HepG2 (cell line): Measurements from ENCODE around the gene FGD2. TPM values are rescaled to one million over a fixed set of nuclear protein-coding genes. Genes with fewer than 3 reads are reported as not detected.

Experiments used
- ARID5B ChIP-seq: IDR thresholded peaks from 2 replicates; pipeline ENCODE4 v1.4.0; 2020; ENCODE audit warnings: mild to moderate bottlenecking, missing genetic modification reagents
- ARNT2 ChIP-seq: sonication (generic); formaldehyde crosslinking; IDR thresholded peaks from 2 replicates; pipeline ENCODE4 v1.8.0; 2022; ENCODE audit warnings: mild to moderate bottlenecking, low read depth, missing genetic modification reagents, moderate library complexity
- CENPT ChIP-seq: sonication (generic); formaldehyde crosslinking; IDR thresholded peaks from 2 replicates; pipeline ENCODE4 v1.8.0; 2022; ENCODE audit warnings: low read depth, mild to moderate bottlenecking, moderate library complexity, missing genetic modification reagents
- CREBL2 ChIP-seq: sonication (generic); formaldehyde crosslinking; IDR thresholded peaks from 2 replicates; pipeline ENCODE4 v1.8.1; 2023; ENCODE audit warnings: missing genetic modification reagents, mild to moderate bottlenecking, borderline replicate concordance
- EED ChIP-seq: sonication (generic); formaldehyde crosslinking; IDR thresholded peaks from 2 replicates; pipeline ENCODE4 v1.5.0; 2020; ENCODE audit warnings: mild to moderate bottlenecking, missing genetic modification reagents
- GABPB1 ChIP-seq: IDR thresholded peaks from 2 replicates; pipeline ENCODE4 v1.6.1; 2016; ENCODE audit warnings: mild to moderate bottlenecking, missing genetic modification reagents, moderate library complexity, missing compliant biosample characterization
- KDM4B ChIP-seq: sonication (generic); formaldehyde crosslinking; IDR thresholded peaks from 2 replicates; pipeline ENCODE4 v1.4.0; 2020; ENCODE audit warnings: missing genetic modification reagents
- MIER3 ChIP-seq: IDR thresholded peaks from 2 replicates; pipeline ENCODE4 v1.6.1; 2016; ENCODE audit warnings: missing compliant biosample characterization, borderline replicate concordance
- NFE2 ChIP-seq: sonication (generic); formaldehyde crosslinking; IDR thresholded peaks from 2 replicates; pipeline ENCODE4 v1.4.0; 2020; ENCODE audit warnings: missing genetic modification reagents
- RBM39 ChIP-seq: fragments of 200-400 bp; formaldehyde crosslinking; IDR thresholded peaks from one replicate; pipeline ENCODE4 v1.6.1; 2018; ENCODE audit warnings: antibody characterized with exemption, mild to moderate bottlenecking, low read depth, low read length; ENCODE audit not compliant: poor library complexity, severe bottlenecking
- SIX4 ChIP-seq: sonication (generic); formaldehyde crosslinking; IDR thresholded peaks from 2 replicates; pipeline ENCODE4 v1.4.0; 2020; ENCODE audit warnings: missing genetic modification reagents
- SNAPC5 ChIP-seq: sonication (generic); formaldehyde crosslinking; IDR thresholded peaks from 2 replicates; pipeline ENCODE4 v1.8.1; 2023; ENCODE audit warnings: mild to moderate bottlenecking, missing genetic modification reagents, borderline replicate concordance
- TIGD3 ChIP-seq: sonication (generic); formaldehyde crosslinking; IDR thresholded peaks from 2 replicates; pipeline ENCODE4 v1.5.1; 2020; ENCODE audit warnings: mild to moderate bottlenecking, missing genetic modification reagents, borderline replicate concordance
- ZHX1 ChIP-seq: sonication (generic); formaldehyde crosslinking; IDR thresholded peaks from 2 replicates; pipeline ENCODE4 v1.8.1; 2022; ENCODE audit warnings: low read depth, mild to moderate bottlenecking, missing genetic modification reagents
- ZNF234 ChIP-seq: sonication (generic); formaldehyde crosslinking; conservative IDR thresholded peaks from 2 replicates; pipeline ENCODE4 v1.5.1; 2020; ENCODE audit warnings: mild to moderate bottlenecking, missing genetic modification reagents
- ZNF30 ChIP-seq: sonication (generic); formaldehyde crosslinking; IDR thresholded peaks from 2 replicates; pipeline ENCODE4 v1.5.0; 2020; ENCODE audit warnings: mild to moderate bottlenecking, missing genetic modification reagents
- ZNF33A ChIP-seq: sonication (generic); formaldehyde crosslinking; IDR thresholded peaks from 2 replicates; pipeline ENCODE4 v1.5.1; 2020; ENCODE audit warnings: missing genetic modification reagents, mild to moderate bottlenecking, moderate library complexity, borderline replicate concordance
- ZNF670 ChIP-seq: sonication (generic); formaldehyde crosslinking; IDR thresholded peaks from 2 replicates; pipeline ENCODE4 v1.8.0; 2022; ENCODE audit warnings: mild to moderate bottlenecking, missing genetic modification reagents, borderline replicate concordance
- ZNF781 ChIP-seq: sonication (generic); formaldehyde crosslinking; IDR thresholded peaks from 2 replicates; pipeline ENCODE4 v1.5.1; 2020; ENCODE audit warnings: borderline replicate concordance, mild to moderate bottlenecking, missing genetic modification reagents; ENCODE audit errors: not compliant biosample characterization
- ZSCAN21 ChIP-seq: sonication (generic); formaldehyde crosslinking; IDR thresholded peaks from 2 replicates; pipeline ENCODE4 v1.8.0; 2022; ENCODE audit warnings: mild to moderate bottlenecking, missing genetic modification reagents, moderate library complexity, borderline replicate concordance
- polyA plus RNA-seq, 8 experiments: library from polyadenylated mRNA; depleted of rRNA in 3 of 8; stranded (reverse) in 7 of 8; unstranded in 1 of 8; fragments of >200 nt; fragmentation: Illumina TruSeq in 4 of 8; extraction: Trizol in 4 of 8; gene quantifications; 2 replicates each; pipeline versions ENCODE4 v1.2.1 to v1.2.3, GENCODE V29; 2011 to 2016; ENCODE audit warnings: low read depth in 4 of 8, missing spikeins in 1 of 8, mixed read lengths in 1 of 8; ENCODE audit not compliant: insufficient read depth in 1 of 8
- total RNA-seq, 5 experiments: library from RNA; depleted of rRNA; stranded (reverse); fragments of >200 nt; fragmentation: Illumina TruSeq; extraction: Trizol; gene quantifications; 2 replicates each; pipeline ENCODE4 v1.2.3, GENCODE V29; 2016; ENCODE audit warnings: low read depth in 1 of 5

The FGD2 gene
- total and polyA plus RNA-seq, 2 of the 13 experiments (the other 11 are each of a cell fraction or from before 2014, with no cell fraction given) = not detected

- TF ChIP-seq TIGD3 (CRISPR knock-in tag) (no peak), KDM4B (CRISPR knock-in tag) (peak; percentile 71; the same call in 1 of the 2 replicates), SIX4 (CRISPR knock-in tag) (peak; percentile 36), CREBL2 (CRISPR knock-in tag) (no peak), RBM39 (no peak), CENPT (CRISPR knock-in tag) (0 out of 2 replicates have a peak, but pooled peaks have one; percentile 11), ZNF30 (CRISPR knock-in tag) (no peak), MIER3 (peak; percentile 91), SNAPC5 (CRISPR knock-in tag) (no peak), ZNF234 (CRISPR knock-in tag) (no peak), ZSCAN21 (CRISPR knock-in tag) (peak; percentile 59; the same call in 1 of the 2 replicates), EED (no peak), ZHX1 (CRISPR knock-in tag) (0 out of 2 replicates have a peak, but pooled peaks have one; percentile 33), ZNF781 (CRISPR knock-in tag) (no peak), ZNF670 (CRISPR knock-in tag) (no peak), NFE2 (CRISPR knock-in tag) (peak; percentile 98), GABPB1 (peak; percentile 24), ZNF33A (CRISPR knock-in tag) (no peak), ARID5B (CRISPR knock-in tag) (peak; percentile 93), ARNT2 (CRISPR knock-in tag) (no peak)
Observed at GRCh38 chr6:37059344-37060194, 54.1 kb downstream of the FGD2 start (continued).
